Fibroblast of mammary gland (primary cell): ENCODE measurements around the gene SDC4.

ENCODE experiments used
- DNase-seq: peaks from one replicate; pipeline ENCODE4 v3.0.0-alpha.2; 2010; ENCODE audit warnings: low read depth
- H3K4me3 ChIP-seq: 2 replicates; pipeline ENCODE4 v1.5.1; 2011; ENCODE audit warnings: low read depth, mild to moderate bottlenecking, low read length, moderate library complexity; ENCODE audit not compliant: control insufficient read depth
- TF ChIP-seq, protein P1 (sequence below): conservative IDR thresholded peaks from 2 replicates; pipeline ENCODE4 v1.5.1; 2011; ENCODE audit warnings: low read depth, low read length, inconsistent platforms; ENCODE audit not compliant: control insufficient read depth, insufficient read depth

Gene SDC4

DNA sequence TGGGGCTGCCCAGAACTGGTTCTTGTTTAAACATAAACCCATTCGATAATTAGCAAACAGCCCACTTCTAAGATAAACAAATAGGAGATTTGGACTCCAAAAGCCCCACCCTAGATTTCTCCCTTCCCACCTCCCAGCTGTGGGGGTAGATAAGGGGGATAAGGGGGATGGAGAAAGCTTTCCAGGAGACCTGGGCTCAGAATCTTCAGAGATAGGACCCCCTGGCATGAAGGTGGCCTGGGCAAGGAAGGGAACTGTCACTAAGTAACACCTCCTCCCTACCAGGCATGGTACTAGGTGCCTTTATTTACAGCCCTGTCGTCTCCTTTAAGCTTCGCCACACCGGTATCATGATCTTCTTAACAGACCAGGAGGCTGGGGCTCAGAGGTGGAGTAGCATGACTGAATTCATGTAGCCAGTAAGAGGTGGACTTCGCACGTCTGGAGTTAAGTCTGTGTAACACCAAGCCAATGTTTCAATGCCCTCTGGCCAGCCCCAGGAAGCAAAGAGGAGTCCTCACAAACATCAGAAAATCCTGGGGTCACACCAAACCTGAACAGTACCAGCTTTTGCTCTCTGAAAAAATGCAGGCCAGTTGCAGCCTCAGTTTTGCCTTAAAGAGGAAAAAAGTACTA, 4.6 kb downstream of the SDC4 start:
- TF ChIP-seq, protein P1, sequence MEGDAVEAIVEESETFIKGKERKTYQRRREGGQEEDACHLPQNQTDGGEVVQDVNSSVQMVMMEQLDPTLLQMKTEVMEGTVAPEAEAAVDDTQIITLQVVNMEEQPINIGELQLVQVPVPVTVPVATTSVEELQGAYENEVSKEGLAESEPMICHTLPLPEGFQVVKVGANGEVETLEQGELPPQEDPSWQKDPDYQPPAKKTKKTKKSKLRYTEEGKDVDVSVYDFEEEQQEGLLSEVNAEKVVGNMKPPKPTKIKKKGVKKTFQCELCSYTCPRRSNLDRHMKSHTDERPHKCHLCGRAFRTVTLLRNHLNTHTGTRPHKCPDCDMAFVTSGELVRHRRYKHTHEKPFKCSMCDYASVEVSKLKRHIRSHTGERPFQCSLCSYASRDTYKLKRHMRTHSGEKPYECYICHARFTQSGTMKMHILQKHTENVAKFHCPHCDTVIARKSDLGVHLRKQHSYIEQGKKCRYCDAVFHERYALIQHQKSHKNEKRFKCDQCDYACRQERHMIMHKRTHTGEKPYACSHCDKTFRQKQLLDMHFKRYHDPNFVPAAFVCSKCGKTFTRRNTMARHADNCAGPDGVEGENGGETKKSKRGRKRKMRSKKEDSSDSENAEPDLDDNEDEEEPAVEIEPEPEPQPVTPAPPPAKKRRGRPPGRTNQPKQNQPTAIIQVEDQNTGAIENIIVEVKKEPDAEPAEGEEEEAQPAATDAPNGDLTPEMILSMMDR, result no peak
- no peak for DNase-seq
- H3K4me3 ChIP-seq, result peak overlapping the region; percentile 36

DNA sequence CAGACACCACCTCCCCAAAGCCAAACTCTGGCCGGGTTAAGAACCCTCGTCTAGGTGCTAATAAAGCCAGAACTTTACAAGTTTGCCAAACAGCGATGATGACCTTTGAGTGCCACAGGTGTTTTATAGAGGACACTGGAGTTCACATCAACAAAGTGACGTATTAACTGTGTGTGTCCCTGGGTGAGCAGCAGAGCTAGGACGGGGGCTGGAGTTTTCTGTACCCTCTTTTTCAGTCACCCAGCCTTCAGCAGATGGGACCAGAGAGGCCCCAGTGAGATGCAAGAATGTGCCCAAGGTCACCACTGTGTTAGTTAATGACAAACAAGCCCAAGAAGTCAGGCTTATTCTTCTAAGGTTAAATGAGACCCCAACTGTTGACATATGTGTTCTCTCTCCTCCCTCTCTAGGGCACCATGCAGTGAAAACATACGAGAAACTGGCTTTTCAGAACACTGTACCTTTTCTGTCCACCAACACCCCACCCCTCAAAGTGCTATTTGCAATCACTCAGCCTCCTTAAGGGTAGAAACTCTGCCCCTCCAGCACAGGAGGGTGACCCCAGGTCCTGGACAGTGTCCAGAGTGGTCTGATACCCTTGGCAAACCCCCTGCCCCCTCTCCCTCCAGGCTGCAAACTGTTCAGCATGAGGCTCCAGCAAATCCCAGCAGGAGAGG, 5.2 kb downstream of the SDC4 start:
- TF ChIP-seq, protein P1, result no peak
- DNase-seq, result no peak
- no peak overlapping the region for H3K4me3 ChIP-seq

DNA sequence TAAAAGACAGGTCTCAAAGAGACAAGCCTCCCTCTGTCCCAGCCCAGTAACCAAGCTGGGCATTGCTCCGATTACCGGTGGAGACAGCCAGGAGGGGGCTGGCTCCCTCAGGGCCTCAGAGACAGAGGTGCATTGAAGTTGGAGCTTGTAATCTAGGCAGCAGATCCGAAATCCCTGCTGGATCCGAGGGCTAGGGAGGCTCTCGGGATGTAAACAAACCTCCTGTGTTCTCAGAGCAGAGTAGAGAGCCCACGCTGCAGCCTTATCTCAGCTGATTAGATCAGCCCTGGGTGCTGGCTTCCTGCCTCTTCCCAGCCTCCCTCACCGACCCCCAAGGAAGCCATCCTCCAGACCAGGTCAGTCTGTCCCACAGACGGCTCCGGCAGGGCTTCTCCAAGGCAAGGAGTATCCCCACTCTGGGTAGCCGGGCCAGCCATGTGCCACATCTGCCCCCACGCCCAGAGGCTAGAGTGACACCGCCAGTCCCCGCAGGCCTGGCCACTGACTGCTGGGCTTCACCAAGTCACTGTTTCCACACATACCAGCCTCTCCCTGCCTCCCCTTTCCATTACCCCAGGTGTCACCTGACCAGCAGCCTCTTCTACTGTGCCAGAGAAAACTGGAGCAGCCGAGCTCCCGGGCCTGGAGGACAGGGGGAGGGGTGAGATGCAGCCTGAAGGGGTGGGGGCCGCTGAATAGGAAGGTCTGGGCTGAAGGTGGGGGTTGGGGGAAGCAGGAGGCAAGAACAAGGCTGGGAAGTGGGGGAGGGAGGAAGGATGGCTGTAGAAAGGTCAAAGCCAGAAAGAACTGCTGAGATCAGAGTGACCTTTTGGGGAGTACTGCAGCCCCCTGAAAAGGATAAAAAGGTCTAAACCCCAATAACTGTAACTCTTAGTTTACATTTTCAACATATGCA, 6.0 kb downstream of the SDC4 start:
- peak overlapping the region; percentile 7 for H3K4me3 ChIP-seq
- no peak for DNase-seq
- TF ChIP-seq, protein P1, result no peak

- no peak for DNase-seq
- TF ChIP-seq, protein P1, result no peak
- H3K4me3 ChIP-seq, result no peak overlapping the region
Measured at GRCh38 chr20:45341579-45341938, 6.7 kb downstream of the SDC4 start.

DNA sequence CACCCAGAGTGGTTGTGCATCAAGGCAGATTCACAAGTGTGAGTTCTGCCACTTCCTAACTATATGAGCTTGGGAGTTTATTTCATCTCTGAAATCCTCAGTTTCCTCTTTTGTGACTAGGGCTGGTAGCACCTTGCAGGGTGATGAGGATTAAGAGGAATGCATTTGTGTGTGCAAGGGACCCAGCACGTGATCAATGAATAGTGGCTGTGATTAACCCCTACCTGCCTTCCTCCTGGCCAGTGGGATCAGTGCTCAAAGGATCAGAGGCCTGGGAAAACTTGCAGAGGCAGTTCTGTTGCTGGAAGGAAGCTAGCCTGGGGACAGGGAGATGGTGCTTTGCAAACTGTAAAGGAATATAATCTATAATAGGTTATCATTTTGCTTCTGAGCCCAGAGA, 7.3 kb downstream of the SDC4 start:
- TF ChIP-seq, protein P1, result no peak
- DNase-seq, result no peak
- H3K4me3 ChIP-seq, result no peak overlapping the region

DNA sequence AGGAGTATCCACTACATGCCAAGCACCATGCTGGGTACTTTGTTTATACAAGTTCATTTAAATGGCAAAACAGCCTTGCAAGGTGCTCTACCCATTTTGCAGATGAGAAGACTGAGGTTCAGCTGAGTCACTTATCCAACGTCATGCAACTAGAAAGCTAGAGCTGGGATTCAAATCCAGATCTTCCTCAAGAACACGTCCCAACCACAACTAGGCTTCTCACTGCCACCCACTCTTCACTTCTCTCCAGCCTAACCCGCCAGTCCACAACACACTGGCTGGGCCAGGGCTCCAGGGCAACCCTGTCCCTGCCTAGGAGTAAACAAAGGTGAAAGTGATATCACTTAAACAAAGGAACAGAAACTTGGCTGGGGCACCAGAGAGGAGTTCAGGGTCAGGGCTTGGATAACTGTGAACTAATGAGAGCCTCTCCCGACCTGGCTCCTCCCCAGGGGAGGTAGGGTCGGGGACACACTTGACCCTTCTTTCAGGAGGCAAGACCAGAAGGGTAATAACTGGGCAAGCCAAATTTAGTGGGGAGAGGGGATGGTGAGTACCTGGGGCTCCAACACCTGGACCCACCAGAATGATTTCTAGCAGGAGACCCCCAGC, 7.9 kb downstream of the SDC4 start:
- TF ChIP-seq, protein P1, result no peak
- no peak for DNase-seq
- H3K4me3 ChIP-seq, result no peak overlapping the region
